ENCODE measurements around the gene SMO. TPM values are rescaled to one million over a fixed set of nuclear protein-coding genes. Genes with fewer than 3 reads are reported as not detected.

SMO gene
- 11.5 and 14.3 TPM in 2 replicates for total RNA-seq (2014; rRNA removed; shearing (Covaris generic))

DNA sequence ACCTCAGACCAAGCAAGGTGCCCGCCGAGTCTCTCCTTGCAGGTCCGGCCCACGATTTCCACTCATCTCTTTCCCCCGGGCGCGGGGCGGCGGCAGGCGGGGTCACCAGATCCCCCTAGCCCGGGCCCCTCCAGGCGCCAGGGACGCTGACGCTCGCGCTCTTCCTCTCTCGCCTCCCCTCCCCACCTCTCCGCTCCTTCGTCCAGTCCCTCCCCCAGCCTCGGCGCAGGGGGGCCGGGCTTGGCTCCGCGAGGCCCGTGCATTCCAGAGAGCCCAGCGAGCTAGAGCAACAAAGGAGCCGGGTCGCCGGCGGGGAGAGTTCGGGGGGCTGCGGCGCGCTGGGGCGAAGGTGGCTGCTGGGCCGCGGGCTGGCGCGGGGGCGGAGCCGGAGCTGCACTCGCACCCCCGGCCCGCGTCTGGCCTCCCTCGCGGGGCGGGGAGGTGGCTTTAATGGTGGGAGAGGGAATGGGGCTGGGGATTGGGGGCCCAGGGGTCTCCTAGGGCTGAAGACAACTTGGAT lies at the start of gene SMO:
SMO (plus strand) TSS at position 262 of the 520 bp plus-strand sequence. CDS start 519 bp downstream, outside the sequence.
- Histone ChIP-seq H3K4me1 (replicated peaks) (peaks cover 11% of the 10 kb centered on the region), H3K27ac (no peak within 1 kb of the TSS), H3K9me3 (replicated peaks) (peaks cover 6% of the 10 kb centered on the region; the same call in 1 of the 2 replicates), H3K27me3 (replicated peaks) (peaks cover 3% of the 10 kb centered on the region; the same call in 1 of the 2 replicates), H3K36me3 (peaks cover 4% of the 10 kb centered on the region; the same call in 1 of the 2 replicates), H3K4me3 (peak within 1 kb of the TSS; percentile 78)
- peak; percentile 31 to 55 for DNase-seq (ENCODE audit: low read depth in 1 of 2, low spot score in 2 of 2)

DNA sequence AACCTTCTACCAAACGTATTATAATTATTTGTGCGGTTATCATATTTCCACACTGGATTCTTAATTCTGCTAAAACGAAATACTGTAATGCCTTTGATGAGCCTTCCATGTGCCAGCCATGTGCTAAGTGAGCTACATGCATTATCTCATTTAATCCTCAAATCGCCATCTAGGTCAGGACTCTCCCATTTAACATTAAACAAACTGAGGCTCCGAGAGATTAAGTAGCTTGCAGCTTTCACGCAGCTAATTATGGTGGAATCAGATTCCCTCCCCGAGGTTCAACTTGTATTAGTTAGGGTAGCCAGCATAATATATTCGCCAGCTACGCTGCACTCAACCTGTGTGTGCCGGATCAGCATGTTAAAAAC lies 44.7 kb upstream of the SMO start:
- Histone ChIP-seq H3K4me1 (replicated peaks) (peaks cover 4% of the 10 kb centered on the region), H3K36me3 (no peaks in the 10 kb centered on the region), H3K4me3 (no peak overlapping the region), H3K9me3 (replicated peaks) (no peaks in the 10 kb centered on the region), H3K27ac (no peak overlapping the region), H3K27me3 (replicated peaks) (peaks cover 38% of the 10 kb centered on the region)
- no peak for DNase-seq (ENCODE audit: low read depth in 1 of 2, low spot score in 2 of 2)

DNA sequence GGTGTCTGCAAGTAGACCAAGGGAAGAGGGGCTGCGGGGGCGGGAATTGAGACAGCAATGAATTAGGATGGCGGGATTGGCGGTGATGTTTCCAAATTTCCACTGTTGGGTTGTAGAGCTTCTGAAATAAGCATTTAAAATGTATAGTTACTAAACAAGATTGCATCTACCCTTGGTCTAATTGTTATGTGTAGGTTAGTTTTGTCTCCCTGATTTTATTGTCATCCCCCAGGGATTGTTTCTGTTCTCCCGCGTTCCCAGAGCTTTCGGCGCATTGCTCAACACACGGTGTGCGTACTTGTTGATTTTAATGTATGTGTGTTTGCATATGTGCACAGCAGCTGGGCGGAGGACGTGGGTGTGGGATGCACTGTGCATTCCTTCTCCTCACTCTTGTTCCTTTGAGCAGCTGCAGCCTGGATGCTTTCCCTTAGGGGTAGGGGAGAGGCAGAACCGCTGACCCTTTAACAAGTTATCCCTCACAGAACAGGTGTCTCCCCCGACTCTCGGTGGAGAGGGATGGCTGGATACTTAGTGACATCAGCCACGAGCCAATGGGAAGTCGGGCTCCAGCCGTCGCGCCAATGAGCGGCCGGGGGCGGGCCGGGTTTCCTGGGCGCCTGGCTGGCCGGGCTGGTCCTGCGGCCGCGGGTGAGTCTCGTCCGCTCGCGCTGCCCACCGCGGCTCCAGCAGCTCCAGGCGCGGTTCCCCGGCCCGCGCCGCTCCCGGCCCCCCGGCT lies 44.2 kb upstream of the SMO start, which contains the start of gene TSPAN33:
TSPAN33 (plus strand) TSS at position 613 of the 739 bp plus-strand sequence. CDS start 274 bp downstream, outside the sequence.
- H3K36me3 ChIP-seq, result no peaks in the 10 kb centered on the region
- peak; percentile 25 to 68 for DNase-seq (ENCODE audit: low read depth in 1 of 2, low spot score in 2 of 2)
- H3K9me3 ChIP-seq (replicated peaks), result no peaks in the 10 kb centered on the region
- peaks cover 38% of the 10 kb centered on the region for H3K27me3 ChIP-seq (replicated peaks)
- H3K4me1 ChIP-seq (replicated peaks), result peaks cover 4% of the 10 kb centered on the region
- no peak within 1 kb of the TSS for H3K27ac ChIP-seq
- H3K4me3 ChIP-seq, result peak within 1 kb of the TSS; percentile 21

DNA sequence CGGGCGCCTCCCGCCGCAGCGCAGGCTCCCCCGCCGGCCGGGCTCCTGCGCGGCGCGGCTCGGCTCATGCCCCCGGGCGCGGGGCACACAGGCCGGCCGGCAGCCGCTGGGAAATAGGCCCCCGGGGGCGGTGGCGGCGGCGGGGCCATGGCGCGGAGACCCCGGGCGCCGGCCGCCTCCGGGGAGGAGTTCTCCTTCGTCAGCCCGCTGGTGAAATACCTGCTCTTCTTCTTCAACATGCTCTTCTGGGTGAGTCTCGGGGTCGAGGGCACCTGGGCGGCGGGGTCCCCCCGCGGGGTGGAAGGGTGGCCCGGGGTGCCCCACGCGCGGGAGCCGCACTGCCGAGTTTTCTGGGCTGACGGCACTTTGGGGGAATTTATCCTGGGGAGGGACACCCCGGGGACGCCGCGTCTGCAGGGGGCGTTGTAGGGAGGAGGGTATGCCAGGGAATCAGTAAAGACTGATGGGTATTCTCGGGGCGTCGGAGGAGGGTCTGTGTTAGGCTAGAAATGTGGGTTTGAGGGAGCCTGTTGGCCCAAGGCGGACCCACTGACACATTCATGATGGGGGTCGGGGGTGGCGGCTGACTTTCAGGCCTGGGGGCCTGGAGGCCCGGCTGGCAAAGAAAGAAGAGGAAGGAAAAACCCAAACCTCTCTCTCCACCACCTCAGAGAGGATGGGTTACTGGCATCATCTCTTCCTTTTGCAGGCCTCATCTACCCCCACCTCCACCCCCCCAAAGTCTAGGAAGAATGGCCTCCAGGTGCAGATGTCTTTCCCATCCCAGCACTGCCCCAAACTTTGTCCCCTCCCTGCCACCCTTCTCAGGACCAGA lies 43.4 kb upstream of the SMO start:
- Histone ChIP-seq H3K9me3 (replicated peaks) (no peaks in the 10 kb centered on the region), H3K27ac (no peak overlapping the region), H3K36me3 (no peaks in the 10 kb centered on the region), H3K4me3 (peak overlapping the region; percentile 21), H3K4me1 (replicated peaks) (peaks cover 4% of the 10 kb centered on the region), H3K27me3 (replicated peaks) (peaks cover 38% of the 10 kb centered on the region)
- no peak for DNase-seq (ENCODE audit: low read depth in 1 of 2, low spot score in 2 of 2)

DNA sequence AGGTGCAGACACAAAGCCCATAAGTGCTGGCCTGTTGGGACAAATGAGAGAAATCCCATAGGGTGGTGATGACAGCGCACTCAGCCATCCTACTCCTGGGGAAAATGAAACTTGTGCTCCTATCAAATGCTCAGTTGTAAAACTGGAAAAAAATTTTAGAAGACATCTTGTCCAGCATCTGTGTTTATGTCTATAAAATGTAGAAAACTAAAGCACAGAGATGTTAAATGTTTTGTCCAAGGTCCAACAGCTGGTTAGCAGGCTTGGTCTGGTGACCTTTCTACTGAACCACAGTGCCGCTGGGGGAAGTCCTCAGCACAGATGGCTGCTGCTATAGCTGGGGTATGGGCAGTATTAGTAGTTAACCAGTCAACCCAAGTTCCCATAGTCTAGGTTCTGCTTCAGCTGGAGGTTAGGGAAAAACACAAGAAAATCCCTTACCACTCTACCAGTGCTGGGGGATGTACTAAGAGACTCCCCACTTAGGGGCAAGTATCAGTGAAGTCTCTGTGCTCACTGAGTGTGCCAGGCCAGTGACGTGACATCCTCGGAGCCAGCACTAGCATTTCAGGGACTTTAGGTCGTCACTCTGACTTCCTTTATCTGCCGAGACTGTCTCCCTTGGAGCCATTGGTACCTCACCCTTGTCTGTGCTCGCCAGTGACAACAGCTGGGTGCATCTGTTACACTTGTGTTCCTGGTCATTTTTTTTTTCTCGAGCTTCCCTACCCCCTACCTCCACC lies 42.0 kb upstream of the SMO start:
- Histone ChIP-seq H3K27me3 (replicated peaks) (peaks cover 43% of the 10 kb centered on the region), H3K27ac (no peak overlapping the region), H3K4me3 (no peak overlapping the region), H3K9me3 (replicated peaks) (no peaks in the 10 kb centered on the region), H3K4me1 (replicated peaks) (peaks cover 4% of the 10 kb centered on the region), H3K36me3 (no peaks in the 10 kb centered on the region)
- DNase-seq (ENCODE audit: low read depth in 1 of 2, low spot score in 2 of 2), result no peak

DNA sequence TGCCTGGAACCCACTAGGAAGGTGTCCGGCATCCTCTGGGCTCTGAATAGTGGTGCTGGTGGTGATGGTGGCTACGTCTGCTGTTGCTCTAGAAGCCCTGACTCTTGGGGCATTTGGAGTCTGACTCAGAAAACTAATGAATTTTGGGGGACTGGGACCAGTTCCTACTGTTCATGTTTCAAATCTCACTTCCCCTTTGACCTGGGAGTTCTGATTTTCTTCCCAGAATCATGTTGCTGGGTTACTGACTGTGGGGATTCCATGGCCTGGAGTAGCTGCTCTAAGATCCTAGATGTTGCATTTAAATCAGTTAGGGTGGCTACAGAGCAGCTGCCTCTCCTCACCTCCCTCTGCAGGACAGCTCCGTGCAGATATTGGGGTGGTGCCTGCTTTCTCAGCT lies 40.7 kb upstream of the SMO start:
- DNase-seq (ENCODE audit: low read depth in 1 of 2, low spot score in 2 of 2), result no peak
- Histone ChIP-seq H3K4me1 (replicated peaks) (peaks cover 4% of the 10 kb centered on the region), H3K27ac (no peak overlapping the region), H3K27me3 (replicated peaks) (peaks cover 43% of the 10 kb centered on the region), H3K9me3 (replicated peaks) (no peaks in the 10 kb centered on the region), H3K36me3 (no peaks in the 10 kb centered on the region), H3K4me3 (no peak overlapping the region)

DNA sequence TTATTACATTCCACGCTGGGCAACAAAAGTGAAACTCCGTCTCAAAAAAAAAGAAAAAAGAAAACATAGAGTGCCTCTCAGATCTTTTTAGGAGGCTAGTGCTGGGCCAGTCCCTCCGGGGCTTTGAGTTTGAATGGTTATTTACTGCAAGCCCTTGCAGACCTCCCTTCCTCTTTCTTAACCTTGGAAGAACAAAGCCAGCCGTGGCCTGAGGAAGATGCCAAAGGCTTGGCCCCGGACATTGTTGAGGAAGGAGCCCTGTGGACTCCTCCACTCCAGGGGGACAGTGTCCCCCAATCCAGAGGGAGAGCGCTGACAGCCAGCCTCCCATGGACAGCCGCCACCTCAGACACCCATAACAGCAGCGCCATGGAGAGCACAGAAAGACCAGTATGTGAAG lies 38.9 kb upstream of the SMO start:
- H3K4me1 ChIP-seq (replicated peaks), result no peaks in the 10 kb centered on the region; the same call in 1 of the 2 replicates
- H3K36me3 ChIP-seq, result no peaks in the 10 kb centered on the region
- peaks cover 26% of the 10 kb centered on the region for H3K27me3 ChIP-seq (replicated peaks)
- no peak overlapping the region for H3K27ac ChIP-seq
- no peak for DNase-seq (ENCODE audit: low read depth in 1 of 2, low spot score in 2 of 2)
- no peaks in the 10 kb centered on the region for H3K9me3 ChIP-seq (replicated peaks)
- no peak overlapping the region for H3K4me3 ChIP-seq

DNA sequence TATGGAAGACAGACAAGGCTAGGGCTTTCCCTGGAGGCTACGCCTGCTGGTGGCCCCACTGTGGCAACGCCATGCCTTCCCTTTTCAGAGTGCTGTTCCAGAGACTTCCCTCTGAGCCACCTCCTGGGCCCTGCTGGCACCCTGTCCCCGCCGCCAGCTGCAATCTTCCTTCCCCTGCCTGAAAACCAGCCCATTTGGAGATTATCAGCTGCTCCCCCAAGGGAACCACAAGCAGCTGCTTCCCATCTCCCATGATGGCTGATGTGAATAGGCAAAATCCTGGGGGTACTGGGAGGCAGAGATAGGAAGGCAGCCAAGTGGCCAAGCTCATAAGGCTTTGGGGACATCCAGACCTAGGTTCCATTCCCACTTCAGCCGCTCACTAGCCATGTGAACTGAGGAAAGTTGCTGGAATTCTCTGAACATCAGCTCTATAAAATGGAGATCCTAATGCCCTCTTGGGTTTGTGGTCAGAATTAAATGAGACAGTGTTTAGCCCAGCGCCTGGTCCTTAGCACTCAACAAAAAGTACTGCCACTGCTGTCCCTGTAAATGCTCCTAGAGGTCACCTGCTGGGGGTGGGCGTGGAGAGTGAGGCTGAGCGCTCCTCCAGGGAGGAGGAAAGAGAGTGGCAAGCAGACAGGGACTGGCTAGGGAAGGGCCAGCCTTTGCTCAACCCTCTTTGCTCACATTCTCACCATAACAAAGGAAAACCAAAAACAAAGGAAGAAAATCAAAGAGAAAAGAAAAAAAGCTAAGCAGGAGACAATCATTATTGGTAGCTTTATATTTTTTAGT lies 38.0 kb upstream of the SMO start:
- no peak for DNase-seq (ENCODE audit: low read depth in 1 of 2, low spot score in 2 of 2)
- H3K9me3 ChIP-seq (replicated peaks), result no peaks in the 10 kb centered on the region
- H3K36me3 ChIP-seq, result no peaks in the 10 kb centered on the region
- H3K27ac ChIP-seq, result no peak overlapping the region
- no peak overlapping the region for H3K4me3 ChIP-seq
- H3K4me1 ChIP-seq (replicated peaks), result no peaks in the 10 kb centered on the region
- H3K27me3 ChIP-seq (replicated peaks), result peaks cover 26% of the 10 kb centered on the region

DNA sequence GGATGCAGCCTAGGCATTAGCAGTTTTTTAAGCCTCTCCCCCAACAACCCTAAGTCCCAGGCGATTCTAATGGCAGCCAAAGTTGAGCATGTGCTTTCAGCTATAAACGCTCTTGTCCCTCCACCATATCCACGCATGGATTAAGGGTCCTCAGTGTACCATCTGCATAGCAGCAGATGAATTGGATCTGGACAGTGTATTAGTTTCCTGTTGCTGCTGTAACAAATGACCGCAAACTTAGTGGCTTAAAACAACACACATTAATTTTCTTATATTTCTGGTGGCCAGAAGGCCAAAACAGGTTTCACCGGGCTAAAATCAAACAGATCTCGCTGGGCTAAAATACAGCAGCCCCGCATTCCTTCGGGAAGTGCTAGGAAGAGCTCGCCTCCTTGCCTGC lies 30.8 kb upstream of the SMO start:
- no peaks in the 10 kb centered on the region for H3K36me3 ChIP-seq
- no peaks in the 10 kb centered on the region for H3K9me3 ChIP-seq (replicated peaks)
- H3K27me3 ChIP-seq (replicated peaks), result peaks cover 9% of the 10 kb centered on the region
- H3K4me3 ChIP-seq, result no peak overlapping the region
- H3K4me1 ChIP-seq (replicated peaks), result no peaks in the 10 kb centered on the region
- H3K27ac ChIP-seq, result no peak overlapping the region
- no peak for DNase-seq (ENCODE audit: low read depth in 1 of 2, low spot score in 2 of 2)

DNA sequence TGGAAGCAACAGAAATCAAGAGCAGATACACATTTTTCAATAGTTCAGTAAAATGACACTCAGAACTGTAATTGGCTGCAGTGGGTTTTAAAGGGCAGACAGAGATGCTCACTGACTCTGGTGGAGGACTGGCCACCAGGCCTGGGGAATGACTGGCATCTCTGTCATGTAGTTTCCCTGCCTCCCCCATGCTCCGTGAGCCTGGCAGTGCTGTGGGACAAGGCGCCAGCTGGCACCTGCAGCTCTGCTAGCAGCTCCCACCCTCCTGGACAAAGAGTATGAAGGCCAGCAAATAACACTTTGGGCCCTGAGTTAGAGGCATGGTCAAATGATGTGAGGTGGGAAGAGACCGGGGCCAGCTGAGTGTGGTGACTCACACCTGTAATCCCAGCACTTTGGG lies 28.9 kb upstream of the SMO start:
- no peaks in the 10 kb centered on the region for H3K36me3 ChIP-seq
- peaks cover 9% of the 10 kb centered on the region; the same call in 1 of the 2 replicates for H3K27me3 ChIP-seq (replicated peaks)
- H3K4me3 ChIP-seq, result no peak overlapping the region
- no peak overlapping the region for H3K27ac ChIP-seq
- no peaks in the 10 kb centered on the region for H3K4me1 ChIP-seq (replicated peaks)
- DNase-seq (ENCODE audit: low read depth in 1 of 2, low spot score in 2 of 2), result no peak
- no peaks in the 10 kb centered on the region for H3K9me3 ChIP-seq (replicated peaks)

DNA sequence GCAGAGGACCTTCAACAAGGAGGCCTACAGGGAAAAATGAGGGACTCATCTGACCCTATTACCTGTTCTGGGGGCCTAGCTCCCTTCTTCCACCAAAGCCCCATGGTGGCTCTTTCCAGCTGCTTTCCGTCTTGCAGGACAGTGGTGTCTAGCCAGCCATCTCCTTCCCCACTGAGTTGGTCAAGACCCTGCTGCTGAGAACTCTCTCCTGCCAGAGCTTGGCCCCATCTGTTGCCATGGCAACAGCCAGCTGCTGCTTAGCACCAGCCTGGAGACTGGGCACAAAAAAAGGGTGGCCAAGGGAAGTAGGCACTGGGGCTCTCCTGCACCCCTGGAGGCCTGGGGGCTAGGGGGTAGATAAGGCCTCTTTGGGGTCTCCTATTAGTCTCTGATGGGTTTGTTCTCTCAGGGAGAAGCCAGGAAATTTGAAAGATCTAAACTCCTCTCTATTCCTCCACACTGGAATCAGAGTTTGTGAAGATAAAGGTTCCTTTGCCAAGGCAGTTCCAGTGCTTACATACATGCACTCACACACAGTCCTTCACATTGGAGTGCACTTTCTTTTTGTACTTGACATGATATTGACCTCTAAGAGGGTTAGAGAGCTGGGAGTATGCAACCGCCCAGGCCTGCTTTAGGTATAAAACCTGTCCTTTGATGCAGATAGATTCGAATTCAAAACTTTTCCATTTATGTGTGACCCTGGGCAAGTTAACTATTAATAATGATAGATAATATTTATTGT lies 28.1 kb upstream of the SMO start:
- H3K27ac ChIP-seq, result no peak overlapping the region
- no peak overlapping the region for H3K4me3 ChIP-seq
- 0 out of 2 replicates have a peak, but pooled peaks cover 4% of the 10 kb centered on the region for H3K27me3 ChIP-seq (replicated peaks)
- no peaks in the 10 kb centered on the region for H3K4me1 ChIP-seq (replicated peaks)
- H3K36me3 ChIP-seq, result no peaks in the 10 kb centered on the region
- no peaks in the 10 kb centered on the region for H3K9me3 ChIP-seq (replicated peaks)
- no peak for DNase-seq (ENCODE audit: low read depth in 1 of 2, low spot score in 2 of 2)

DNA sequence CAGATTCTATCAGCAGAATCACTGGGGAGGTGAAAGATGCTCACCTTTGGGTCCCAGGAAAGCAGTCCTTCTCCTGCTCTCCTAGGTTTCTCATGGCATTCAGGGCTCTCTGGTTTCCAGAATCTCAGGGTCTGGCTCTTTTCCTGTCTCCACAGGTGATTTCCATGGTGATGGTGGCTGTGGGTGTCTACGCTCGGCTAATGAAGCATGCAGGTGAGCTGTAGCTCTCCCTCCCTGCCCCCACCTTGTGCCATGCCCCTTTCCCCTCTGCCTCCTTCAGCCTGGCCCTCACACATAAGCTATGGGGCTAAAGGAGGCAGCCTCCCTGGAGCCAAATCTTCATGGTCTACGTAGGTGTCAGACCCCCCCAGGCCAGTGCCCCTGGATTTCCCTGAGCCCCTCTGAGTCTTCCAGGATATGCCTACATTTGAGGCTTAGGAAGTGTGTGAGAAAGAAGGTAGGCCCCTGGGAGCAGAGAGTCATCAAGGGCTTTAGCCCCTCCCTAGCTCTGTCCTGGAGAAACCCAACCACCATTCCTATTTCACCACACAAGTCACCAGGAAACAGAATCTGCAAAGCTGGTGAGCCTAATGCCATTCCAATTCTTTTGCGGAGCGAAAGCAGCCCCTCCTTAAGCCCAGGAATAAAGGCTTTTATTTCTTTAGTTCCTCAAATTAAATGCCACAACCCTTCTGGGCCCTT lies 26.8 kb upstream of the SMO start:
- no peaks in the 10 kb centered on the region for H3K4me1 ChIP-seq (replicated peaks)
- H3K27me3 ChIP-seq (replicated peaks), result 0 out of 2 replicates have a peak, but pooled peaks cover 4% of the 10 kb centered on the region

More for the DNA sequence above, 26.8 kb upstream of the SMO start:
- Histone ChIP-seq H3K27ac (no peak overlapping the region), H3K36me3 (no peaks in the 10 kb centered on the region), H3K4me3 (no peak overlapping the region), H3K9me3 (replicated peaks) (no peaks in the 10 kb centered on the region)
- no peak for DNase-seq (ENCODE audit: low read depth in 1 of 2, low spot score in 2 of 2)
